Effector memory CD8-positive, alpha-beta T cell (primary cell): Measurements from ENCODE around the gene MCCD1.
"Not testable (repeated sequence)": the region's sequence is repeated elsewhere in the genome, so short reads cannot be mapped to it uniquely, and the experiment has no call there.

Source experiments
- ATAC-seq: fragments of 150-1000 bp; cut with Tn5 transposase; replicated peaks from 2 replicates; pipeline ENCODE4 v1.10.0; 2021; ENCODE audit warnings: mild to moderate bottlenecking, moderate library complexity
- DNase-seq, 3 experiments: peaks; one replicate each; pipeline ENCODE4 v3.0.0; 2021
- H3K27ac Mint-ChIP-seq, 2 donors: one replicate each; pipeline ENCODE4 v1.8.0; 2022; ENCODE audit warnings: mild to moderate bottlenecking in 2 of 2, mixed read lengths in 2 of 2, moderate library complexity in 2 of 2
- H3K27me3 Mint-ChIP-seq, 2 donors: one replicate each; pipeline ENCODE4 v1.8.0; 2022; ENCODE audit warnings: mixed read lengths in 2 of 2
- H3K36me3 Mint-ChIP-seq: one replicate; pipeline ENCODE4 v1.8.0; 2022; ENCODE audit warnings: mild to moderate bottlenecking, moderate library complexity, mixed read lengths; ENCODE audit not compliant: insufficient read depth
- H3K4me1 Mint-ChIP-seq, 2 donors: one replicate each; pipeline ENCODE4 v1.8.0; 2022; ENCODE audit warnings: low read depth in 2 of 2, mixed read lengths in 2 of 2
- H3K4me3 Mint-ChIP-seq, 2 donors: one replicate each; pipeline ENCODE4 v1.8.0; 2022; ENCODE audit warnings: mild to moderate bottlenecking in 2 of 2, mixed read lengths in 2 of 2, moderate library complexity in 2 of 2
- H3K9me3 Mint-ChIP-seq, 2 donors: one replicate each; pipeline ENCODE4 v1.8.0; 2022; ENCODE audit warnings: mixed read lengths in 2 of 2

The MCCD1 gene

DNA sequence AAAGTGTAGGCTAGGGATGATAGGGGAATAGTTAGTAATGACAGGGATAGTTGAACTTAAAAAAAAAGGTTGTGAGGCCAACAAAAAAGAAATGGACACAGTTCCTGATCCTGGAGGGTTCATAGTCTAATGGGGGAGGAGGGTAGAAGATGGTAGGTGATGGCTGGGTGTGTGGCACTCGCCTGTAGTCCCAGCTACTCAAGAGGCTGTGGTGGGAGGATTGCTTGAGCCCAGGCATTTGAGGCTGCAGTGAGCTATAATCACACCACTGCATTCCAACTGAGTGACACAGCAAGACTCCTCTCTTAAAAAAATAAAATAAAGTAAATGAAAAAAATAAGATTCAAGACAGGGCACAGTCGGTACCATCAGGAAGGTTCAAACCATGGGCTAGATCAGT is 33.2 kb upstream of the MCCD1 start:
- peaks cover 31% of the 10 kb centered on the region for H3K36me3 Mint-ChIP-seq
- DNase-seq (no peak), ATAC-seq (no peak)
- H3K27ac Mint-ChIP-seq = peak overlapping the region; percentile 83 to 97
- H3K4me3 Mint-ChIP-seq = peak overlapping the region; percentile 87 to 89
- H3K27me3 Mint-ChIP-seq = no peaks in the 10 kb centered on the region
- H3K9me3 Mint-ChIP-seq = no peaks in the 10 kb centered on the region
- H3K4me1 Mint-ChIP-seq = peaks cover 45 to 56% of the 10 kb centered on the region in 2 donors

DNA sequence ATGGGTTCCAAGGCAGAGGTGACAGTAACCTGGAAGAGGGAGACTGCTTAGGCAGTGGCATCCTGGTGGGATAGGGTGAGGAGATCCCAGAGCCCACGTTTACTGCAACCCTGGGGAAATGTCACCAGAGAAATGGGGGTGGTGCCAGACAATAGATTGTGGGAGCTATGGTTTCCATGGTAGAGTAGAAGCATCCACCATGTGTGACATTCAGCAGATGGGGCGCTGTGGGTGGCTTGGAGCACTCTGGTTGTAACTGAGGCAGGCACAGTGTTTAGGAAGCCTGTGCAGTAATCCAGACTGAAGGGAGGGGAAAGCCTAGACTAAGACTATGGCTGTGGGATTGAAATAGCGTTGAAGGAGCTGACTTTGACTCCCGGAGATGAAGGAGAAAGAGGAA is 31.9 kb upstream of the MCCD1 start:
- not testable (repeated sequence) for H3K9me3 Mint-ChIP-seq, H3K27me3 Mint-ChIP-seq
- peak overlapping the region; percentile 87 to 89 for H3K4me3 Mint-ChIP-seq
- H3K4me1 Mint-ChIP-seq = peaks cover 53 to 65% of the 10 kb centered on the region in 2 donors
- peaks cover 29% of the 10 kb centered on the region for H3K36me3 Mint-ChIP-seq
- DNase-seq (peak in 1 of 3 experiments; percentile 15), ATAC-seq (peak; percentile 13)
- H3K27ac Mint-ChIP-seq = peak overlapping the region; percentile 83 to 84

DNA sequence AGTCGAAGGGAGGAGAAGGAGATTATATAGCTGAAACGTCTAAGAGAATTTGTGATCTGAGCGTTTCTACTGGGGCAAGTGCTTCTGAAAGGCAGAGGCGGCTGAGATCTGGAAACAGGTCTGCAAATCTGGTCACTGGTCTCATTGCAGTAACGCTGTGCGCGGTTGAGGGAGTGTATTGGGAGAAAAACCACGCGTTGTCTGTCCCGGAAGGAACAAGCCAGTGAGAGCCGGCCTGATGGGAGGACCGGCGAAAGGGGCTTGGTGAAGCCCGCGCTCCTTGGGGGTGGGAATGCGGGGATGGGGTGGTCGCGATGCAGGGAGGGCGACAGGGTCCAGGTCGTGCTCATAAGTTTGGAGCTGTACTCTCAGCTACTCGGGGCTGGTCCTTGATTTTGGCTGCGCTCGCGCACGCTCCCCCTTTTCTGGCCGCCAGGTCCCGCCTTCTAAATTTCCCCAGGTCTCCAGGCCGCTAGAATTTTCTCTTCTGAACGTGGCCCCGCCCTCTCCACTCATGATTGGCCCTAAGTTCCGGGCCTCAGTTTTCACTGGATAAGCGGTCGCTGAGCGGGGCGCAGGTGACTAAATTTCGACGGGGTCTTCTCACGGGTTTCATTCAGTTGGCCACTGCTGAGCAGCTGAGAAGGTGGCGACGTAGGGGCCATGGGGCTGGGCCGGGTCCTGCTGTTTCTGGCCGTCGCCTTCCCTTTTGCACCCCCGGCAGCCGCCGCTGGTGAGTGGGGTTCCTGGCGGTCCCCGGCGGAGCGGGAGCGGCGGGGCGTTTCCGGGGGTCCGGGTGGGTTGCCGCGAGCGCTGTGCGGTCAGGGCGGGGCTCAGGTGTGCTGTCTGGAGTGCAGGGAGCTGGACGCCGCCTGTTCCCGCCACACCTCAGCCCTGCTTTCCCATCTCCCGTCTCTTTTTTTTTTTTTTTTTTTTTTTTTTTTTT is 31.0 kb upstream of the MCCD1 start, which contains the start of gene MICB:
TSS of gene MICB (plus strand) at position 615 of the 946 bp plus-strand sequence. CDS start at position 664, 49 bp downstream.
- Mint-ChIP-seq H3K27ac (peak within 1 kb of the TSS; percentile 84 to 96), H3K4me1 (peaks cover 57 to 66% of the 10 kb centered on the region in 2 donors), H3K9me3 (no peaks in the 10 kb centered on the region), H3K36me3 (peaks cover 29% of the 10 kb centered on the region), H3K27me3 (no peaks in the 10 kb centered on the region), H3K4me3 (peak within 1 kb of the TSS; percentile 87 to 89)
- peak; percentile 77 to 81 (median 77) for DNase-seq
- peak; percentile 71 for ATAC-seq

DNA sequence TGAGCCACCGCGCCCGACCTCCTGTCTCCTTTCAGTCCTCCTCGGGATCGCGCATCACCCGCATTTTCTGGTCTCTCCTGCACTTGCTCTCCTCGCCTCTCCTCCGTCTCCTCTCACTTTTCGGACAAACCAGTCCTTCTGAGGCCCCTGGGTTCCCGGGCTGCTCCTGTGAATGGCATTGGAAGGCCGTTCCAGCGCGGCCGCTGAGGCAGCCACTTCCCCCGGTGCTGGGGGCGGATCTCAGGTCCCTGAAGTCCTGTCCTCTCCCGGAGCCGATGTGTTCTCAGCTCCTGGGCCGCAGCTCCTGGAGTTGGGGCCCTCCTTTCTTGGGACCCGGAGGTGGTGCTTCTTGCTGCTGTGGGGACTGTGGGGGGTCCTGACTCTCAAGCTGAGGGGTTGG is 30.0 kb upstream of the MCCD1 start:
- Mint-ChIP-seq H3K27ac (peak overlapping the region; percentile 84 to 96), H3K4me1 (peaks cover 56 to 70% of the 10 kb centered on the region in 2 donors), H3K27me3 (no peaks in the 10 kb centered on the region), H3K4me3 (peak overlapping the region; percentile 87 to 89), H3K9me3 (no peaks in the 10 kb centered on the region), H3K36me3 (peaks cover 29% of the 10 kb centered on the region)
- DNase-seq (no peak), ATAC-seq (no peak)

DNA sequence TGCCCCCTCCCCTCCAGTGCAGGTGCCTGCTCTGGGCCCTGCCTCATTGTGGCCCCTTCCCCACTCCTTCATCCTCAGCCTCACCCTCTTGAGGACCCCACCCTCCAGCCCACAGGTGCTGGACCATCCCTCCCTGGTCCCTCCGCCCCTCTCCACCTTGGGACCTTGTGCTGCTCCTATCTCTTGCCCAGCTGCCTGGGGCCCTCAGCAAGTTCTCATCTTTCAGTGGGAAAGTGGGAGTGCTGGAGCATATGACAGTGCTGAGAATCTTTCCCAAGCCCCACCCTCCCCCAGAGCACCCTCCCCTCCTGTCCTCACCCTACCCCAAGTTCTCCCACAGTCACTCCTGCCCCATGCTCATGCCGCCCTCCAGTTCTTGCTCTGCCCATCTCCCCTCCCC is 29.1 kb upstream of the MCCD1 start:
- ATAC-seq, DNase-seq, H3K9me3 Mint-ChIP-seq, H3K27me3 Mint-ChIP-seq: not testable (repeated sequence)
- Mint-ChIP-seq H3K4me3 (peak overlapping the region; percentile 87 to 89), H3K36me3 (peaks cover 24% of the 10 kb centered on the region), H3K27ac (peak overlapping the region in 1 of 2 donors; percentile 84), H3K4me1 (peaks cover 55 to 73% of the 10 kb centered on the region in 2 donors)

DNA sequence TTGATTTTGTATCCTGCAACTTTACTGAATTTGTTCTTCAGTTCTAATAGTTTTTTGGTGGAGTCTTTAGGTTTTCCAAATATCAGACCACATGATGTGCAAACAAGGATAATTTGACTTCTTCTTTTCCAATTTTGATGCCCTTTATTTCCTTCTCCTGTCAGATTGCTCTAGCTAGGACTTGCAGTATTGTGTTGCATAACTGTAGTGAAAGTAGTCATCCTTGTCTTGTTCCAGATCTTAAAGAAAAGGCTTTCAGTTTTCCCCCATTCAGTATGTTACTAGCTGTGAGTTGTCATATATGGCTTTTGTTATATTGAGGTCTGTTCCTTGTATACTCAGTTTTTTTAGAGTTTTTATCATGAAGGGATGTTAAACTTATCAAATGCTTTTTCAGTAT is 26.2 kb upstream of the MCCD1 start:
- ATAC-seq (no peak), DNase-seq (no peak)
- H3K27me3 Mint-ChIP-seq = no peaks in the 10 kb centered on the region
- no peak overlapping the region for H3K4me3 Mint-ChIP-seq
- no peak overlapping the region for H3K27ac Mint-ChIP-seq
- H3K9me3 Mint-ChIP-seq = no peaks in the 10 kb centered on the region
- H3K4me1 Mint-ChIP-seq = peaks cover 41 to 62% of the 10 kb centered on the region in 2 donors
- H3K36me3 Mint-ChIP-seq = peaks cover 18% of the 10 kb centered on the region

DNA sequence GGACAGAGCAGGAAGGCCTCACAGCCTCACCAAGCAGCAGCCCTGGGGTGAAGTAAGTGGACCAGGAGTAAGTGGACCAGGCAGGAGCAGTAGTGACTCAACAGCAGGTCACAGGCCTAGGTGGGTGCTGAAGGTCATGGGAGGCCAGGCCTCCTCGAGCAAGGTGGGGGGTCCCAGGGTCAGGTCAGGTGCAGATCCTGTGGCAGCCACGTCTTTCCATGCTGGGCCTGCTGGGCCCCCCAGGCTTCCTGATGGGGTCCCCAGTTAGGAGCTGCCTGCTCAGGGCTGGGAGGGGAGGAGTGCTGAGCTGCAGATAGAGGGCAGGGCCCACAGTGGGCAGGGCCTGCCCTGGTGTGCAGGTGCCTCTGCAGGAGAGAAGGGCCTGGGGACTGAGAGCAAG is 19.7 kb upstream of the MCCD1 start:
- H3K9me3 Mint-ChIP-seq = not testable (repeated sequence)
- H3K27ac Mint-ChIP-seq = peak overlapping the region in 1 of 2 donors; percentile 89

DNA sequence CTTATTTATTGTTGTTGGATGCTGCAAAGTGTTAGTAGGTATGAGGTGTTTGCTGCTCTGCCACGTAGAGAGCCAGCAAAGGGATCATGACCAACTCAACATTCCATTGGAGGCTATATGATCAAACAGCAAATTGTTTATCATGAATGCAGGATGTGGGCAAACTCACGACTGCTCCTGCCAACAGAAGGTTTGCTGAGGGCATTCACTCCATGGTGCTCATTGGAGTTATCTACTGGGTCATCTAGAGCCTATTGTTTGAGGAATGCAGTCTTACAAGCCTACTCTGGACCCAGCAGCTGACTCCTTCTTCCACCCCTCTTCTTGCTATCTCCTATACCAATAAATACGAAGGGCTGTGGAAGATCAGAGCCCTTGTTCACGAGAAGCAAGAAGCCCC is 18.8 kb upstream of the MCCD1 start:
- DNase-seq (no peak), ATAC-seq (no peak)
- H3K4me1 Mint-ChIP-seq = peaks cover 7 to 9% of the 10 kb centered on the region in 2 donors
- no peaks in the 10 kb centered on the region for H3K27me3 Mint-ChIP-seq
- H3K27ac Mint-ChIP-seq = no peak overlapping the region
- no peak overlapping the region for H3K4me3 Mint-ChIP-seq
- H3K9me3 Mint-ChIP-seq = no peaks in the 10 kb centered on the region
- peaks cover 36% of the 10 kb centered on the region for H3K36me3 Mint-ChIP-seq

More for the DNA sequence above, 19.7 kb upstream of the MCCD1 start:
- H3K27me3 Mint-ChIP-seq, H3K4me3 Mint-ChIP-seq, DNase-seq, ATAC-seq: not testable (repeated sequence)
- H3K4me1 Mint-ChIP-seq = peaks cover 8 to 16% of the 10 kb centered on the region in 2 donors
- H3K36me3 Mint-ChIP-seq = peaks cover 36% of the 10 kb centered on the region

DNA sequence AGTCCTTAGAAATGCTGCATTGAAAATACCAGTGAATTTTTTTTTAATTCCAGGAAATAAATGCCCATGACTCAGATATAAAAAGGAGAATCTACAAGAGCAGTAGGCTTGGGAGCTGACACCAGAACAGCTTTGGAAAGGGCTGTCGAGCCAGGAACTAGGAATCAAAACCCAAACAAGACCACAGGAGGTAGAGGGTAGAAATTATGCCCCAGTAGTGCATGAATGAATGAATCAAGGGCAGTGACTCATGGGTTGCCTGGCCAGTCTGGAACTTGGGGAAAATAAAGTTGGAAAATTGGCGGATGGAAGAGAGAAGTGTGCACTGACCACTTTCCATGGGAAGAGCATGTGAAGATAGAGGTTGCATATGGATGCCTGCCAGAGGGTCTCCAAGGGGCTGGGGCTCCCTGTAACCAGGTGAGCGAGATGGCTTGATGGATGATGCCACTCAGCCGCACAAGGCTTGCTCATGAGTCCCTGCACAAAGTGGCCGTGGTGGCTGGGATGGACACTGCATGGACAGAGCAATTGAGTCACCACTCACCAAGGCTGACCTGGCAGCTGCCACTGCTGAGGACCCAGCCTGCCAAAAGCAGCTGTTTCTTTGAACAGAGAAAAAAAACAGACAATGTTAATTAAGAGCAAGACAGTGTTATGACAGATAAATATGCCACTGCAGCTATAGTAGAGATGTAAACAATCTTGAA is 15.2 kb upstream of the MCCD1 start:
- DNase-seq (no peak), ATAC-seq (no peak)
- no peaks in the 10 kb centered on the region for H3K9me3 Mint-ChIP-seq
- peaks cover 24% of the 10 kb centered on the region for H3K36me3 Mint-ChIP-seq
- no peak overlapping the region for H3K4me3 Mint-ChIP-seq
- no peaks in the 10 kb centered on the region for H3K4me1 Mint-ChIP-seq
- peaks cover 0 to 9% of the 10 kb centered on the region in 2 donors for H3K27me3 Mint-ChIP-seq
- H3K27ac Mint-ChIP-seq = no peak overlapping the region

DNA sequence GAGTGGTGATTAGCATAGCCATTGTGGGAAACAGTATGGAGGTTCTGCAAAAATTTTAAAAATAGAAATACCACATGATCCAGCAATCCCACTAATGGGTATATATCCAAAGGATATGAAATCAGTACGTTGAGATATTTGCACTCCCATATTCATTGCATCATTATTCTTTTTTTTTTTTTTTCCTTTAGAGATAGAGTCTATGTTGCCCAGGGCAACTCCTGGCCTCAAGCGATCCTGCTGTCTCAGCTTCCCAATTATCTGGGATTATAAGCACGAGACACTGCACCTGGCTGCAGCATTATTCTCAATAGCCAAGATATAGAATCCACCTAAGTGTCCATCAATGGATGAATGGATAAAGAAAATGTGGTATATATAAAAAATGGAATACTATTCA is 6.9 kb upstream of the MCCD1 start:
- Mint-ChIP-seq H3K4me1 (peaks cover 0 to 4% of the 10 kb centered on the region in 2 donors), H3K36me3 (no peaks in the 10 kb centered on the region), H3K27ac (no peak overlapping the region), H3K4me3 (no peak overlapping the region), H3K27me3 (no peaks in the 10 kb centered on the region), H3K9me3 (no peaks in the 10 kb centered on the region)
- DNase-seq (no peak), ATAC-seq (no peak)

DNA sequence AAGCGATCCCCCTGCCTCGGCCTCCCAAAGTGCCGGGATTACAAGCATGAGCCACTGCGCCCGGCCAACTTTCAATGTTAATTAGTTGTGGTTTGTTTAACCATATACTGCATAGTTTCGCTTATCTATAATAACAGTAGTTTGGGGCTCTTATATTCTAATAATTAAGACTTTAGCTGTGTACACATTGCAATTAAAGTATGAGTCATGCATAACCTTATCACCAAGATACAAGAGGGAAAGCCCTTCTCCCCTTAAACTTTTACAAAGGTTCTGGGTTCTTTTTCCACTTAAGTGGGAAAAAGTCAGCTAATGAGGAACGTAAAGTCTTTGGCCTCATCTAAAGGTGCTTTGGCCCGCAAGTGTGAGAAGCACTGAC is 3.2 kb upstream of the MCCD1 start:
- no peak for DNase-seq
- Mint-ChIP-seq H3K27ac (peak overlapping the region in 1 of 2 donors; percentile 30), H3K4me1 (peaks cover 5 to 7% of the 10 kb centered on the region in 2 donors), H3K36me3 (peaks cover 18% of the 10 kb centered on the region), H3K4me3 (no peak overlapping the region), H3K27me3 (no peaks in the 10 kb centered on the region), H3K9me3 (no peaks in the 10 kb centered on the region)
- no peak for ATAC-seq

DNA sequence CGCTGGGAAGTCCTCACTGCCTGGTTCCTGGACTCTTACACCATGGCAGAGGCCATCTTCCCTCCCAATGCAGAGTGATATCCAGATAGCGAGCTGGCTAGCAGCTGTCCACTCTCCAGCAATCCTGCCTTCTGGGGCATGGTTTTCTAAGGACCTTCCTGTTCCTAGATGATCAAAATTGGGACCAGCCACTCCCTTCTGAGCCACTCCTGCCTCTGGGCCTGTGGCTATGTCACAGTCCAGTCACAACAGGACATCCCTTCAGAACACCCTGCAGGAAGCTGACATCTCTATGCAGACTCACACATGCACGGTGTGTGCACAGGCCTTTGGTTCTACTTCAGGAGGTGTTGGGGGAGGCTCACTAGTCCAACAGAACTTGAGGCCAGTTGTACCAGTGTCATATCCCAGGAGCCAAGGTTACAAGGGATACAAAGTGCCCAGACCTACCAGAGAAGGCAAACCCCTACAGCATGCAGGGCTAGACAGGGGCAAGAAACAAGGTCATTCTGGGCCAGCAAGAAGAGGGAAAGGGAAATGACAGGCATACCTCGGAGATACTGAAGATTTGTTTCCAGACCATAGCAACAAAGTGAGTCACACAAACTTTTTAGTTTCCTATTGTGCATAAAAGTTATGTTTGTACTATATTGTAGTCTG is 2.7 kb upstream of the MCCD1 start:
- peak overlapping the region in 1 of 2 donors; percentile 30 for H3K27ac Mint-ChIP-seq
- DNase-seq (no peak), ATAC-seq (no peak)
- no peaks in the 10 kb centered on the region for H3K9me3 Mint-ChIP-seq
- H3K27me3 Mint-ChIP-seq = no peaks in the 10 kb centered on the region
- no peak overlapping the region for H3K4me3 Mint-ChIP-seq
- peaks cover 24% of the 10 kb centered on the region for H3K36me3 Mint-ChIP-seq
- H3K4me1 Mint-ChIP-seq = peaks cover 8 to 9% of the 10 kb centered on the region in 2 donors

DNA sequence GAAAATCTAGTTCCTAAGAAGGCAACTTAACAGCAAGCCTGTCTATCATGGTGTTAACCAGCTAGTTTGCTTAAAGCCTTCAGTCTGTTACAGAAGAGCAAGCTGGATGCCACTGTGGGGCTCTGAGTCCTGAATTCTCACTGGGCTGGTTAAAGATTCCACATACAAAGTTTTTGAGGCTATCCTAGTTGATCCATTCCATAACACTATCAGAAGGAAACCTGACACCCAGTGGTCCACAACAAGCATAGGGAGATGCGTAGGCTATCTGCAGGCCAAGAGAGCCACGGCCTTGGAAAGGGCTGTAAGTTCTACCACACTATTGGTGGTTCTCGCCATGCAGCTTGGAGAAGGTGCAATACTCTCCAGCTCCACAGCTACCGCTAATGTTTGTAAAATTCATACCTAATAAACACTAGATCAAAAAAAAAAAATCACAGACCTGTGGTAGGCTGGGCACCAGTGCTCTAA is 420 bp upstream of the MCCD1 start:
- Mint-ChIP-seq H3K4me1 (peaks cover 14 to 24% of the 10 kb centered on the region in 2 donors), H3K36me3 (peaks cover 45% of the 10 kb centered on the region), H3K27ac (peak overlapping the region; percentile 84 to 85), H3K4me3 (no peak overlapping the region), H3K27me3 (no peaks in the 10 kb centered on the region), H3K9me3 (no peaks in the 10 kb centered on the region)
- ATAC-seq (no peak), DNase-seq (no peak)
